ENCODE data around the gene BMP15. TPM values are rescaled to one million over a fixed set of nuclear protein-coding genes. Genes with fewer than 3 reads are reported as not detected.

The BMP15 gene
- total and polyA plus RNA-seq, 9 donors = 0.06 TPM; not detected in 8

GRCh38 chrX:50953832-50954231 lies 43.3 kb downstream of the BMP15 start:
- Histone ChIP-seq H3K27me3 (no peaks in the 10 kb centered on the region), H3K4me1 (ENCODE audit: insufficient read depth) (no peaks in the 10 kb centered on the region), H3K9me3 (no peaks in the 10 kb centered on the region), H3K27ac (no peak overlapping the region), H3K36me3 (no peaks in the 10 kb centered on the region), H3K4me3 (no peak overlapping the region)
- intact Hi-C loops (cut with DNase I) = no loop called here
- TF ChIP-seq POLR2A (IDR thresholded peaks at IDR 0.05) (no peak), EP300 (IDR thresholded peaks at IDR 0.05) (no peak), CTCF (IDR thresholded peaks at IDR 0.05) (no peak)
- 80 to 98% (median 80%) methylated on average over 1 of the region's 1 CpG for WGBS, 3 donors
- DNase-seq = no peak

- WGBS, 3 donors = 56 to 68% (median 65%) methylated on average over 3 of the region's 3 CpGs
Observed at GRCh38 chrX:50962156-50962555, 51.6 kb downstream of the BMP15 start.

GRCh38 chrX:50963842-50964241 lies 53.3 kb downstream of the BMP15 start:
- no peak for TF ChIP-seq POLR2A (IDR thresholded peaks at IDR 0.05)
- TF ChIP-seq CTCF (IDR thresholded peaks at IDR 0.05) = no peak
- no peak for TF ChIP-seq EP300 (IDR thresholded peaks at IDR 0.05)
- Histone ChIP-seq H3K9me3 (no peaks in the 10 kb centered on the region), H3K27ac (no peak overlapping the region), H3K36me3 (no peaks in the 10 kb centered on the region), H3K27me3 (no peaks in the 10 kb centered on the region), H3K4me1 (ENCODE audit: insufficient read depth) (no peaks in the 10 kb centered on the region), H3K4me3 (no peak overlapping the region)
- intact Hi-C loops (cut with DNase I) = no loop called here
- DNase-seq = no peak

More at GRCh38 chrX:50962156-50962555, 51.6 kb downstream of the BMP15 start:
- DNase-seq = no peak
- H3K4me3 ChIP-seq = no peak overlapping the region
- intact Hi-C loops (cut with DNase I) = no loop called here
- no peak overlapping the region for H3K27ac ChIP-seq
- H3K27me3 ChIP-seq = no peaks in the 10 kb centered on the region
- TF ChIP-seq POLR2A (IDR thresholded peaks at IDR 0.05) (no peak), CTCF (IDR thresholded peaks at IDR 0.05) (no peak), EP300 (IDR thresholded peaks at IDR 0.05) (no peak)
- H3K4me1 ChIP-seq (ENCODE audit: insufficient read depth) = no peaks in the 10 kb centered on the region
- no peaks in the 10 kb centered on the region for H3K9me3 ChIP-seq
- H3K36me3 ChIP-seq = no peaks in the 10 kb centered on the region

Other genes starting within 250 kb of the BMP15 start
- 1 to 10 TPM; 1.7 to 7.2 (median 3.1) TPM for gene SHROOM4, start 96.5 kb upstream of the BMP15 start, total RNA-seq
- gene SHROOM4, start 96.5 kb upstream of the BMP15 start, polyA plus RNA-seq = 1 to 10 TPM; 2.8 to 4.9 TPM